HepG2 (cell line): ENCODE measurements around the gene NKIRAS1. TPM values are rescaled to one million over a fixed set of nuclear protein-coding genes. Genes with fewer than 3 reads are reported as not detected.

Experiments
- CTCF ChIP-seq: sonication (generic); formaldehyde crosslinking; IDR thresholded peaks from 2 replicates; pipeline ENCODE4 v1.5.0; 2020; ENCODE audit warnings: mild to moderate bottlenecking, missing genetic modification reagents, moderate library complexity
- HOXA9 ChIP-seq: sonication (generic); formaldehyde crosslinking; IDR thresholded peaks from 2 replicates; pipeline ENCODE4 v1.8.1; 2022; ENCODE audit warnings: missing genetic modification reagents, mild to moderate bottlenecking, moderate library complexity, borderline replicate concordance
- MAFF ChIP-seq: IDR thresholded peaks from 2 replicates; pipeline ENCODE4 v1.6.1; 2011; ENCODE audit warnings: low read depth, low read length, improper control_type of control experiment
- NR2F2 ChIP-seq: IDR thresholded peaks from 2 replicates; pipeline ENCODE4 v1.6.1; 2012; ENCODE audit warnings: low read depth, inconsistent platforms, borderline replicate concordance
- PATZ1 ChIP-seq: sonication (generic); formaldehyde crosslinking; IDR thresholded peaks from 2 replicates; pipeline ENCODE4 v1.4.0; 2020; ENCODE audit warnings: missing genetic modification reagents
- PRDM15 ChIP-seq: sonication (generic); formaldehyde crosslinking; IDR thresholded peaks from 2 replicates; pipeline ENCODE4 v1.4.0; 2020; ENCODE audit warnings: missing genetic modification reagents
- SUZ12 ChIP-seq: fragments of 150-350 bp; IDR thresholded peaks from 2 replicates; pipeline ENCODE4 v1.6.1; 2014; ENCODE audit warnings: low read depth, low read length
- TGIF2 ChIP-seq: IDR thresholded peaks from 2 replicates; pipeline ENCODE4 v1.6.1; 2016; ENCODE audit warnings: control low read depth, missing compliant biosample characterization
- ZNF34 ChIP-seq: sonication (generic); formaldehyde crosslinking; IDR thresholded peaks from 2 replicates; pipeline ENCODE4 v1.4.0; 2020; ENCODE audit warnings: mild to moderate bottlenecking, missing genetic modification reagents, borderline replicate concordance
- ZNF572 ChIP-seq: sonication (generic); formaldehyde crosslinking; IDR thresholded peaks from 2 replicates; pipeline ENCODE4 v1.5.1; 2020; ENCODE audit warnings: mild to moderate bottlenecking, missing genetic modification reagents
- ZUFSP ChIP-seq: sonication (generic); formaldehyde crosslinking; IDR thresholded peaks from 2 replicates; pipeline ENCODE4 v1.9.0; 2021; ENCODE audit warnings: missing genetic modification reagents, mild to moderate bottlenecking, borderline replicate concordance
- polyA plus RNA-seq, 8 experiments: library from polyadenylated mRNA; depleted of rRNA in 3 of 8; stranded (reverse) in 7 of 8; unstranded in 1 of 8; fragments of >200 nt; fragmentation: Illumina TruSeq in 4 of 8; extraction: Trizol in 4 of 8; gene quantifications; 2 replicates each; pipeline versions ENCODE4 v1.2.1 to v1.2.3, GENCODE V29; 2011 to 2016; ENCODE audit warnings: low read depth in 4 of 8, missing spikeins in 1 of 8, mixed read lengths in 1 of 8; ENCODE audit not compliant: insufficient read depth in 1 of 8
- total RNA-seq, 5 experiments: library from RNA; depleted of rRNA; stranded (reverse); fragments of >200 nt; fragmentation: Illumina TruSeq; extraction: Trizol; gene quantifications; 2 replicates each; pipeline ENCODE4 v1.2.3, GENCODE V29; 2016; ENCODE audit warnings: low read depth in 1 of 5
- TF ChIP-seq, protein P1 (sequence below), 2 experiments: IDR thresholded peaks; 2 replicates each; pipeline ENCODE4 v1.6.1; 2011 to 2012; ENCODE audit warnings: low read length in 2 of 2, borderline replicate concordance in 1 of 2, low read depth in 1 of 2, mild to moderate bottlenecking in 1 of 2, moderate library complexity in 1 of 2
- TF ChIP-seq, protein P2 (sequence below): sonication (generic); formaldehyde crosslinking; IDR thresholded peaks from 2 replicates; pipeline ENCODE4 v1.4.0; 2020; ENCODE audit warnings: missing genetic modification reagents

Gene NKIRAS1
- total and polyA plus RNA-seq, 2 of the 13 experiments (the other 11 are each of a cell fraction or from before 2014, with no cell fraction given): 4.3 to 8.0 TPM

DNA sequence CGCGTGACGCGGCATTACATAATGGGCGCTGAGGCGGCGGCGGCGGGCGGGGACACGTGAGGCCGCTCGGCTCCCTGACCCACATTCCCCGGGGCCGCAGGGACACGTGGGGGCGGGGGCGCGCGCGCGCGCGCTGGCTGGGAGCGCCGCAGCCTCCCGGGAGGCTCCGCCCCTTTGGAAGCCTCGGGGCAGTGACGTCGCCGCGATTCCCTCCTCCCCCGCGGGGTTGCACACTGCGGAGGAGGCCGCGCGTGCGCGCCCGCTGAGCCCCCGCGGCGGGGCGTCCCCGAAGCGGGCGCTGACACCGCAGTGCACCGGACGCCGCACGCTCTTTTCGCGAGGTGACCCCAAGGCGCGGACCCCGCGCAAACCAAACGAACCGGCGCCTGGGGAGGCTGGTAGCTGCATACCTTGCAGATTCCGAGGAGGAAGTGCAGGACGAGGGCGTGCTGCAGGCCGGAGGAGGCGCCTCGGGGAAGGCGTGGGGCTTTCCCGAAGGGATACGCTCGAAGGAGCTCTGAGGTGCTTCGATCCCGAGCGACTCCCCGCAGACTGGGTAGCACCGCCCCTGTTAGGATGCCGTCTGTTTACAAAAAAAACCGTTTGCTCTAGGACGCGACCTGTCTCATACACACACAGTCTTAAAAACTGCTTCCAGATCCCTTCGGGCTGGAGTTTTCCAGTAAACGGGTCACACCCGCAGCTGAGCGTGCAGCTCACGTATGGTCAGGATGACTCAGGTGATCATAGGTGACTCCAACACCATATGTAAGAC, 29.3 kb upstream of the NKIRAS1 start (continued):
- TF ChIP-seq, protein P1, sequence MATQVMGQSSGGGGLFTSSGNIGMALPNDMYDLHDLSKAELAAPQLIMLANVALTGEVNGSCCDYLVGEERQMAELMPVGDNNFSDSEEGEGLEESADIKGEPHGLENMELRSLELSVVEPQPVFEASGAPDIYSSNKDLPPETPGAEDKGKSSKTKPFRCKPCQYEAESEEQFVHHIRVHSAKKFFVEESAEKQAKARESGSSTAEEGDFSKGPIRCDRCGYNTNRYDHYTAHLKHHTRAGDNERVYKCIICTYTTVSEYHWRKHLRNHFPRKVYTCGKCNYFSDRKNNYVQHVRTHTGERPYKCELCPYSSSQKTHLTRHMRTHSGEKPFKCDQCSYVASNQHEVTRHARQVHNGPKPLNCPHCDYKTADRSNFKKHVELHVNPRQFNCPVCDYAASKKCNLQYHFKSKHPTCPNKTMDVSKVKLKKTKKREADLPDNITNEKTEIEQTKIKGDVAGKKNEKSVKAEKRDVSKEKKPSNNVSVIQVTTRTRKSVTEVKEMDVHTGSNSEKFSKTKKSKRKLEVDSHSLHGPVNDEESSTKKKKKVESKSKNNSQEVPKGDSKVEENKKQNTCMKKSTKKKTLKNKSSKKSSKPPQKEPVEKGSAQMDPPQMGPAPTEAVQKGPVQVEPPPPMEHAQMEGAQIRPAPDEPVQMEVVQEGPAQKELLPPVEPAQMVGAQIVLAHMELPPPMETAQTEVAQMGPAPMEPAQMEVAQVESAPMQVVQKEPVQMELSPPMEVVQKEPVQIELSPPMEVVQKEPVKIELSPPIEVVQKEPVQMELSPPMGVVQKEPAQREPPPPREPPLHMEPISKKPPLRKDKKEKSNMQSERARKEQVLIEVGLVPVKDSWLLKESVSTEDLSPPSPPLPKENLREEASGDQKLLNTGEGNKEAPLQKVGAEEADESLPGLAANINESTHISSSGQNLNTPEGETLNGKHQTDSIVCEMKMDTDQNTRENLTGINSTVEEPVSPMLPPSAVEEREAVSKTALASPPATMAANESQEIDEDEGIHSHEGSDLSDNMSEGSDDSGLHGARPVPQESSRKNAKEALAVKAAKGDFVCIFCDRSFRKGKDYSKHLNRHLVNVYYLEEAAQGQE (IDR thresholded peaks at IDR 0.05; ENCODE audit: borderline replicate concordance in 1 of 2, low read depth in 1 of 2, low read length in 2 of 2): no peak
- no peak for TF ChIP-seq SUZ12
- TF ChIP-seq CTCF (CRISPR knock-in tag): no peak
- no peak for TF ChIP-seq ZNF34
- peak; percentile 54 for TF ChIP-seq PATZ1
- no peak for TF ChIP-seq ZUFSP (CRISPR knock-in tag)
- no peak for TF ChIP-seq HOXA9 (CRISPR knock-in tag)
- no peak for TF ChIP-seq ZNF572 (CRISPR knock-in tag)
- TF ChIP-seq NR2F2: no peak; the same call in 1 of the 2 replicates
- TF ChIP-seq MAFF: no peak; the same call in 1 of the 2 replicates
- TF ChIP-seq TGIF2 (CRISPR knock-in tag): no peak; the same call in 1 of the 2 replicates
- no peak; the same call in 1 of the 2 replicates for TF ChIP-seq PRDM15 (CRISPR knock-in tag)
- TF ChIP-seq, protein P2, sequence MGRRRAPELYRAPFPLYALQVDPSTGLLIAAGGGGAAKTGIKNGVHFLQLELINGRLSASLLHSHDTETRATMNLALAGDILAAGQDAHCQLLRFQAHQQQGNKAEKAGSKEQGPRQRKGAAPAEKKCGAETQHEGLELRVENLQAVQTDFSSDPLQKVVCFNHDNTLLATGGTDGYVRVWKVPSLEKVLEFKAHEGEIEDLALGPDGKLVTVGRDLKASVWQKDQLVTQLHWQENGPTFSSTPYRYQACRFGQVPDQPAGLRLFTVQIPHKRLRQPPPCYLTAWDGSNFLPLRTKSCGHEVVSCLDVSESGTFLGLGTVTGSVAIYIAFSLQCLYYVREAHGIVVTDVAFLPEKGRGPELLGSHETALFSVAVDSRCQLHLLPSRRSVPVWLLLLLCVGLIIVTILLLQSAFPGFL (CRISPR knock-in tag): no peak
